GM12873 (cell line): ENCODE results near the gene CEACAM21.

ENCODE experiments used
- TF ChIP-seq, protein P1 (sequence below): IDR thresholded peaks from 2 replicates; pipeline ENCODE4 v1.5.1; 2012; ENCODE audit warnings: low read depth, mild to moderate bottlenecking, moderate library complexity, low read length, control low read depth; ENCODE audit not compliant: insufficient read depth; ENCODE audit errors: missing control alignments

The CEACAM21 gene

GRCh38 chr19:41597600-41598041 is 21.7 kb downstream of the CEACAM21 start:
- TF ChIP-seq, protein P1, sequence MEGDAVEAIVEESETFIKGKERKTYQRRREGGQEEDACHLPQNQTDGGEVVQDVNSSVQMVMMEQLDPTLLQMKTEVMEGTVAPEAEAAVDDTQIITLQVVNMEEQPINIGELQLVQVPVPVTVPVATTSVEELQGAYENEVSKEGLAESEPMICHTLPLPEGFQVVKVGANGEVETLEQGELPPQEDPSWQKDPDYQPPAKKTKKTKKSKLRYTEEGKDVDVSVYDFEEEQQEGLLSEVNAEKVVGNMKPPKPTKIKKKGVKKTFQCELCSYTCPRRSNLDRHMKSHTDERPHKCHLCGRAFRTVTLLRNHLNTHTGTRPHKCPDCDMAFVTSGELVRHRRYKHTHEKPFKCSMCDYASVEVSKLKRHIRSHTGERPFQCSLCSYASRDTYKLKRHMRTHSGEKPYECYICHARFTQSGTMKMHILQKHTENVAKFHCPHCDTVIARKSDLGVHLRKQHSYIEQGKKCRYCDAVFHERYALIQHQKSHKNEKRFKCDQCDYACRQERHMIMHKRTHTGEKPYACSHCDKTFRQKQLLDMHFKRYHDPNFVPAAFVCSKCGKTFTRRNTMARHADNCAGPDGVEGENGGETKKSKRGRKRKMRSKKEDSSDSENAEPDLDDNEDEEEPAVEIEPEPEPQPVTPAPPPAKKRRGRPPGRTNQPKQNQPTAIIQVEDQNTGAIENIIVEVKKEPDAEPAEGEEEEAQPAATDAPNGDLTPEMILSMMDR: peak; percentile 96

DNA sequence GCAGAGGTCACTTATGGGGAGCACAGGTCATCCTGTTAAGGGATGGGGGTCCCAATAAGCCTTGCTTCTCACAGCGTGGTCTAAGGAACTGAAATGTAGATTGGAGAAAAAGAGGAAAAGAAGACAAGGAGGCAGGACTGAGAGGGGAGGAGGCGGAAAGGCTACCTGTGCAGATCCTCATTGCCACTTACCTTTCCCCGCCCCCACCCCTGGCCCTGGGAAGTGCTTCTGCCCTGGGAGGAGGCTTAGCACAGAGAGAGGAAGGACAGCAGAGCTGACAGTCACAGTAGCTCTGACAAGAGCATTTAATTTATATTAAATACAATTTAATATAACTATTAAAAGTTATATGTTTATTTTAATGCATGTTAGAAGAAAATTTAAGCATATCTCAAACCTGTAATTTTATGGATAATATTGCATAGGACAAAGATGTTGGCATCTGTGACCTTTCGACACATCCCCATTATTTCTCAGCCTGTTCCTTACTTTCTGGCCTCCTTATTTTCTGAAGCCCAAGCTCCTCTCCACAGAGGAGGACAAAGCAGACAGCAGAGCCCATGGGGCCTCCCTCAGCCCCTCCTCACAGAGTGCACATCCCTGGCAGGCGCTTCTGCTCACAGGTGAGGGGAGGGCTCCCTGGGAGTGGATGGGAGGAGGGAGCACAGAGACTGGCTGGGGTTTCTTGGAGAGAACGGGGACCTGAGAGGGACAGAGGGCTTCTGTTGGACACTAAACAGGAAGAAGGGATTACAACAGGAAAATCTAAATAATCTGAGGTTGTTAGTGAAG is 23.4 kb downstream of the CEACAM21 start:
- TF ChIP-seq, protein P1: no peak

DNA sequence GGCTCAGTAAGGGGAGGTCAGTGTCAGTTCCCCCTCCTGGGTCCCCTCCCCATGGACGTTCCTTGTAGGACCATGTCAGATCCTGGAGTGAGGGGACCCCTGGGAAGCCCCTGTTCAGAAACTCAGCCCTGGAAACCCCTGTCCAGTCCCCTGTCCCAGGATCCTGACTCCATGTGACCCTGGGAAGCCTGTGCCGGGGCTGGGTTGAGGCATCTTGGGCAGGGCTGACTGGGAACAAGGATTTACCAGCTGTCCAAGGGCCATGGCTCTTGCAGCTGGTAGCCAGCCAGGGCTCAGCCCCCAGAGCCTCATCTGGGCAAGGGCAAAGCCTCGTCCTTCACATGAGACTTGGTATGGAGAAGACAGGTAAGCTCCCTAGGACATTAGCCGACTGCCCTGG is 25.8 kb downstream of the CEACAM21 start:
- TF ChIP-seq, protein P1: no peak

- TF ChIP-seq, protein P1: no peak
Observed at GRCh38 chr19:41604831-41605230, 28.9 kb downstream of the CEACAM21 start.

GRCh38 chr19:41606215-41606837 is 30.4 kb downstream of the CEACAM21 start:
- TF ChIP-seq, protein P1: no peak

GRCh38 chr19:41607668-41608067 is 31.7 kb downstream of the CEACAM21 start:
- TF ChIP-seq, protein P1: no peak

GRCh38 chr19:41610789-41611188 is 34.8 kb downstream of the CEACAM21 start:
- TF ChIP-seq, protein P1: no peak
